HTR-8/SVneo (cell line): ENCODE measurements around the gene NAT9.

ENCODE experiments used
- DNase-seq: peaks from one replicate; pipeline ENCODE4 v3.0.0; 2011; ENCODE audit warnings: low spot score, mixed read lengths; ENCODE audit not compliant: insufficient read length
- FAIRE-seq: peaks from 2 replicates; lab custom pipeline; 2011; peaks lifted over from hg19 to GRCh38; lab: Jason Lieb, UNC

NAT9 gene

DNA sequence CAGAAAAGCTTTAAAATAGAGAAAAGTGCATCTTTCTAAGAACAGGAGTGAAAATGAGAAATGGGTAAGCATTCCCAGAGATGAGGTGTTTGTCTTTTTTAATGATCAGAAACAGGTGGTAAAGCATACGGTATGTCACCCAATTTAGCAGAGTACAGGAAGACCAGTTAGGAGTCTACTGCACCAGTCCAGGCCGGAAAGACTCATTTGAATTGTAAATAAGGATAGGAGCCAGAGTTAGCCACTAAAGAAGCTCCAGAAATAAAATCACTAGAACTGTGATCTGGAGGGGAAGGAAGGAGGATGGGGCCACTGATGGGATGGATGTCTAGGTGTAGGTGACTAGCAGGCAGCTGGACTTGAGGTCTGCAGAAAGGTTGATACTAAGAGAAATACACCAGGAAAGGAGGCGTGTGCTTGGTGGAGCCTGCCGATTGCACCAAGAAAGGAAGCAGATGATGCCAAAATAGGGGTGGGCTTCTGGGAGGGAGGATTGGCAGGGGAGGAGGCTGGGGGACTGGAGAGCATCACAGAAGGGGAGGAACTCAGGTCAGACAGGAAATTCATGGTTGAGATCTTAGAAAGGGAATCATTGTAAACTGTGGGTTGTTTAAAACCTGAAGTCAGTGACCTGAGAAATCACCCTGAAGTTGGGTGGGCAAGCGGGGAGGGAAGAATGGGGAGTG lies 8.1 kb upstream of the NAT9 start:
- FAIRE-seq (no peak), DNase-seq (no peak)

DNA sequence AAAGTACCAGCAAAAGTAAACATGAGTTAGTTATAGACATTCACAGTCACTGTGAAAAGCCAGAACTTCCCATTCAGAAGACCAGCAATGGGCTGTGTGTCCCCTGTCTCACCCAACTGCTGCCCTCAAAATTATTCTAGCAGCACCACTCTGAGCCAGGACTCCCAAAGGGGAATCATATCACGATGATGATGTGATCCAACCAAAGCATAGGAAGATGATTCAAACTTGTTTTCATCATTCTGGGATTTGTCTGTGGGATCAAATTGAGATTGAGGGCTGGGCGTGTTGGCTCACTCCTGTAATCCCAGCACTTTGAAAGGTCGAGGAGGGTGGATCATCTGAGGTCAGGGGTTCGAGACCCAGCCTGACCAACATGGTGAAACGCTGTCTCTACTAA lies 6.4 kb upstream of the NAT9 start:
- no peak for FAIRE-seq
- DNase-seq = no peak

DNA sequence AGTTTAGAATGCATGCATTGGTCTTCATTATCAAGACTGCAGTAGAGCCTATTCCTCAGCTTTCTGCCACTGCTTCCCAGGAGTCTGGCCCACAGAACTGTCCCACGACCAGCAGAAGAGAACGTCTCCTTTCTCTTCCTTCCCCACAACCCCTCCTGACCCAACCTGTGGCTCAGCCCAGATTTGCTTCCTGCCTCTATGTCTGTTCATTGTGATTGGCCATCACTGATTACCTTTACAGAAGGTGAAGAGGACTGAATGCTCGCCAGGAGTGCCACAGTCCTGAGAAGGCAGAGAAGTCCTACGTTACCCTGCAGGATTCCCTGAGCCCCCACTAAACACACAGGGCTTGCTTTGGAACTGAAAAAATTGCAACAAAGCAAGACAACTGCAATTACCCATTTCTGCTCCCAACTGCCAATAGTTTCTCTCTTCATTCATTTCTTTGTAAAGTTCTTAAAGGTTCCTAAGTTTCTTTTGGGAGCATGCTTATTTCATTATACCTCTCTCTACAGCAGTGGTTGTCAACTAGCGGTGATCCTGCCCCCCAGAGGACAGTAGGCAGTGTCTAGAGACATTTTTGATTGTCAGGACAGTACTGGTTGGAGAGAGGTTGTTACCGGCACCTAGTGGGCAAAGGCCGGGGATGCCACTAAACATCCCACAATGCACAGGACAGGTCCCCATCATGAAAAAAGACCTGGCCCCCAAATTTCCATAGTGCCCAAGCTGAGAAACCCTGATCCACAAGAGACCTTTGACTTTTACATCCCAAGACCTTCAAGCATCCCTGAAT lies 4.5 kb upstream of the NAT9 start:
- FAIRE-seq (no peak), DNase-seq (peak; percentile 78)

DNA sequence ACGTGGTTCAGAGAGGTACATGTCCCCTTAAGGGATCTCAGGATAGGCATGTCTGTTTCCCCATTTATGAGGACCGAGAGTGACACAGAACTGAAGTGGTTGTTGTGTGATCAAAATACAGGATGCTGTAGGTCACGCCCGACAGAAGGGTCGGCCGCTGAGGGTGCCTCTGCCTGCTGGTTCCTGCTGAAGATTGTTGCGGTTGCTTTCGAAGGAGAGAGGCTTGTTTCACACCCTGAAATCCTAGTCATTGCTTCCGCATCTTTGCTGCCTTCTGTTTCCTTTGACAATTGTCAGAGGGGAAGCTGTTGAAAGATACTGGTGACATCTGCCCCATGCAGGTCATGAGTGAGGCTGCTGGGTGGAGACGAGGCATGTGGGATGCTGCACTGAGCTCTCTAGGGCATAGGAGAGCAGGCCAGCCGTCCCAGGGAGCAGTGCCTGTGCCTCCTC lies 3.8 kb upstream of the NAT9 start:
- DNase-seq (no peak), FAIRE-seq (no peak)

DNA sequence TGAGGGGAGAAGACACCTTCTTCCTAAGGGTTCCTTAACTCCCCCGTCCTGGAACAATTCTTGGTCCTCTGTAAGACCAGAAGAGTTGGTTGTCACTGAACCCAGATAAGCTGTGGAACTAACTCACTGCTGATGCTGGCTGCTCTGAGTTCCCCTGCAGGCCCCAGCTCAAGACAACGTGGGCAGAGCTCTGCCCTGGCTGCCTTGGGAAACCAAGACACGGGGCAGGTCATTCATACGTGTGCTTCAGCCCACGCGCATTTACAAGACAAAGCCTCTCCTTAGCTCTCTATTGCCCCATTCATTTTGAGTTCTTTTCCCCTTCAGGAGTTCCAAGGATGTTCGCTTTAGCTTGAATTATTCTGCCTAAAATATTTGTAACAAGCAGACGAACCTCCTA lies 3.4 kb upstream of the NAT9 start:
- DNase-seq = no peak
- FAIRE-seq = no peak

DNA sequence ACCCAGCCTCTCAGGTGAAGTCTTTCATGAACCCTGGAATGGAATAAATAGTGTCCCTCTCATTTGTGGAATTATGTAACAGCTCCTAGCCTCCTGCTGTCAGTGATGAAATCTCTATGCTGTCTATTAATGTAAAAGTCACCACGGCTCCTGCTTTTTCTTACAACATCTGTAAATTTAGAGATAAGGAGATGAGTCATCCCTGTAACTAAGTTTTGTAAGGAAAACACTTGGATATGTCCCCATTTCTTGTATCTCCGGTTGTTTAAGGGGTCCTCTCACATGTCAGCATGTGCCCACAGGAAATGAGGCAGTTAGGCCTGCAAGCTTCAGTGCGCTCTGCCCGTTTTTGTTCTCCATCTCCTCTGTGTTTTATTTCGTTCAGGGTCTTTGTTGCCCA lies 2.8 kb upstream of the NAT9 start:
- DNase-seq = no peak
- no peak for FAIRE-seq

DNA sequence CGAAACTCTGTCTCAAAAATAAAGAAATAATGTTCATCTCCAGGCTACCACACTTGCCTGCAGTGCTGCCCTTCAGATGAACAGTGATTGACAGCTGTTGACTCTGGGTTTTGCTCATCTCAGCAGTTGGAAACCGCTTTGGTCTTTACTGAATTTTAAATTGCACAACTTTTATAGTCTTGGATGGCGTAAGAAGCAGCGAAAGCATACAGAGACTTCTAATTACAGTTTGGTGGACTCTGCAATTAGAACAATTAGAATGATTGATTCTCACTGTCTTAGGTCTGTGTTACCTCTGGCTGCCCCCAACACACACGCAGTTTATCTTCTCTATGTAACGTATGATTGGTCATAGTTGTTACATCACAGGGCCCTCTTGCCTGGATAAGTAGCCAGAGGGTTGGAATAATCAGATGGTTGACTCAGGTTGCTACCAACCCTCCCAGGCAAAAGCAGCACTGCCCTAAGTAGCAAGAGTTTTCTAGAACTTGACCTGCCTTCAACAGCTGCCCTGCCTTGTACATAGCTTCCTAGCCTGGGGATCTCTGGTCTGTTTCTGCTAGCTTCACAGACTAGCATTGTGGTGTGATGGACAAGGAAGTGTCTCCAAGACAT lies 1.9 kb upstream of the NAT9 start:
- FAIRE-seq = no peak
- DNase-seq = no peak

DNA sequence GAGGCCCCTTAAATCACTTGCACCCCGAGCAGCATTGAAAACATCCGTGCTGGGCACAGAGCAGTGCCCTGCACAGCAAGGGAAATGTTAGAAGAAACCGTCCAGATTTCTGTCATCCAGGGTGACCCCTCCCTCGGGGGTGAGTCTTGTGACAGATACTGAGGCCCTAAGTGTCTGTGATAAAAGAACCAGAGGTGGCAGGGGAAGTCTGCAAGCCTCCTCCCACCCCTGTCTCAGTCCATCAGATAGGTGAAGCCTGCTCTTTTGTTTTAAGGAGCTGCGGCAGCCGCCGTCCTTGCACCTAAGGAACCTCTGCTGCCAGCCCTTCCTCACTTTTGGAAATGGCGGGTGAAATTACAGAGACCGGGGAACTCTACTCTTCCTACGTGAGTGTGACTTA lies 845 bp upstream of the NAT9 start:
- no peak for DNase-seq
- no peak for FAIRE-seq

DNA sequence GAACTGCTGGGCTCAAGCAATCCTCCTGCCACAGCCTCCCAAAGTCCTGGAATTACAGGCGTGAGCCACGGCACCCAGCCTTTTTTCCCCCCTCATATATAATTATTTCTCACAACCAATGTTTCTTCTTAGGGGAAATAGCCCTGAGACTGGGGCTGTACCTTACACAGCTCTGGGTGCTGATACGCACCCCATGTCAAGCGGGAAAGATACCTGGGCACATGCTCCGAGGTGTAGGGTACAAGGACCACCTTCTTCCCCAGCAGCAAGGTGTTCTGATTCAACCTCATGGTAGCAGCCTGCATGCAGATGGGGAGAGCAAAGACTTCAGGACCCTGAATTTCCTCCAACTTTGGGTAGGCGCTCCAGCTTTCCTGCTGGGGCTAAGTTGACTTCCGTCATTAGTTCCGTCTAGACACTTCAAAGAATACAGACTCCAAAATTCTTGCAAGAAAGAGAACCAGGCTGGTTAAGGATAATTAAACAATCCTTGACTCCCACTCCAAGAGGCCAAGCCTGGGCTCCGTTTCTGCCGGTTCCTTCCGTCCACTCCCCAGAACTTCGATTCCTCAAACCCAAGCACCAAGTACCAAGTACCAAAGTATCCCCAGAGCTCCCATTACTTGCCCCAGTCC lies 619 bp downstream of the NAT9 start:
- DNase-seq (no peak), FAIRE-seq (no peak)

DNA sequence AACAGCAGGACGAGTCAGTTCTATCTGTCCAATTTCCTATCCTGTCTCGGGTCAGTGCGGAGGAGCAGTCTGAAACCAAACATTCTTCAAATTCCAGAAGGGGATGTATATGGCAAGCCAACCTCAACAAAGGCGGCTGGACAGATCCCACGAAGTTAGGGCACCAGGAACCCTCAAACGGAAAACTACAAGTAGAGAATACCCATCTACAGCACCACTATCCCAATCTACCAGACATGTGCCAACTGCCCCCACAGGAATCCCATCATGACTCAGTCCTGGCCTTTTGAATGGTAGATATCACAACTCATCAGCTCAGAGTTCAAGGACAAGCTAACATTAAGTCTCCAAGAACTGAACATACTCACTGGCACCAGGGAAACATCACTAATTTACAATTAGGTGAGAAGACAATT lies 2.3 kb downstream of the NAT9 start:
- DNase-seq (peak; percentile 70), FAIRE-seq (peak; percentile 86)

DNA sequence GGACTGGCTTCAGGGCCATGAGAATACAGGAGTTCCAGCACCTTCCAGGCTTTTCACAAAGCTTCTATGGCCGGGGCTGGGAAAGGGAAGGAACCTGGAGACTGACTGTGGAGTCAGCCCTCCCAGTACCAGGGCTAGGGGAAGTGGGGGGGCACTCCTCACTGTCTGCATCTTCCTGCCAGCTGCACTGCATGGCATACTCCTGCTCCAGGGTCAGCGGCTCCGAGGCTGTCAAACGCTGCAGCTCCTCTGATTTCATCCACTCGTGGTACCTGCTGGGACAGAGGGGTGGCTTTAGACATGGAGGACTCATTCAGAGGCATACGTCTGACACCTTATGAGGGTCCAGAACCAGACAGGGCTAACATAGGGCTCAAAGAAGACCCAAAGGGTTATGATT lies 2.7 kb downstream of the NAT9 start:
- FAIRE-seq = peak; percentile 4
- DNase-seq = no peak

DNA sequence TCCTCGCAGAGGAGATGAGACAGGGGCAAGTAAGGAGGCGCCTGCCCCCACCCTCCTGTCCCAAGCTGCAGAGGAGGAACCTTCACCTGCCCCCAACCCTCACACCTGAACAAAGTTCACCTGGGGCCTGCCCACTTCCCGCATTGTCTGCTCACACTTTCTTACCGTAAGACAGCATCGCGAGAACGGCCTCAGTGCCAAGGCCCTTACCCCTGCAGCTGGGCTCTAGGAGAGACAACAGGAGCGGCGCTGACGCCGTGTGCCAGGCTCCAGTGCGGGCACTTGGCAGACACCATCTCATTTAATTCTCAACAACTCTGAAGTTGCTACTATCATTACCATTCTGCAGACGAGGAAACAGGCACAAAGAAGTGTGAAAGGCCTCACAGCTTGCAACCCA lies 4.1 kb downstream of the NAT9 start:
- FAIRE-seq = no peak
- no peak for DNase-seq

DNA sequence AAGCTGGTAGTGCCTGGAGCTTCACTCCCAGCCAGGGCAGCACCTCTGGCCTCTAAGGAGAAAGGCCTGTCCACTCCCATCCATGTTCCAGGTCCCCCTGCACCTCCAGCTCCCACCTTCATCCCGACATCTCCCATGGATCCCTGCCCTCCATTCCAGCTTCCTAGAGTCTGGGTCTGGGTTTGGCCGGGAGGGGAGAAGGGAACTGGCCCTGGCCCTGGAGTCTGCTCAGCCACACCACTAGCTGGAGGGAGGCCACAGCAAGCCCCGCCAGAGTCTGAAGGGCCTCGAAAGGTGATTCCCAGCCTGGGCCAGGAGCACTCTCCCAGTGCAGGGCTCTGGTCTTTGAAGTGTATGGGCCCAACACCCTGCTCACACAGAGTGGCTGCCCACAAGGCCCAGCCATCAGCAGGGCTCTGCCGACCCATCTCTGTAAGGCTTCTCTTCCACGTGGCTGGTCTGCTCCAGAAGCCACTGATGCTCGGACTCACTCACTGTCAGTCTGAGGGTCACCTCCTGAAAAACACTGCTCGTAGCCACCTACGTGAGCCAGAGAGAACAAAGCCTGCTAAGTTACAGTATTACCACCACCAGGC lies 4.7 kb downstream of the NAT9 start:
- DNase-seq = no peak
- FAIRE-seq = no peak

DNA sequence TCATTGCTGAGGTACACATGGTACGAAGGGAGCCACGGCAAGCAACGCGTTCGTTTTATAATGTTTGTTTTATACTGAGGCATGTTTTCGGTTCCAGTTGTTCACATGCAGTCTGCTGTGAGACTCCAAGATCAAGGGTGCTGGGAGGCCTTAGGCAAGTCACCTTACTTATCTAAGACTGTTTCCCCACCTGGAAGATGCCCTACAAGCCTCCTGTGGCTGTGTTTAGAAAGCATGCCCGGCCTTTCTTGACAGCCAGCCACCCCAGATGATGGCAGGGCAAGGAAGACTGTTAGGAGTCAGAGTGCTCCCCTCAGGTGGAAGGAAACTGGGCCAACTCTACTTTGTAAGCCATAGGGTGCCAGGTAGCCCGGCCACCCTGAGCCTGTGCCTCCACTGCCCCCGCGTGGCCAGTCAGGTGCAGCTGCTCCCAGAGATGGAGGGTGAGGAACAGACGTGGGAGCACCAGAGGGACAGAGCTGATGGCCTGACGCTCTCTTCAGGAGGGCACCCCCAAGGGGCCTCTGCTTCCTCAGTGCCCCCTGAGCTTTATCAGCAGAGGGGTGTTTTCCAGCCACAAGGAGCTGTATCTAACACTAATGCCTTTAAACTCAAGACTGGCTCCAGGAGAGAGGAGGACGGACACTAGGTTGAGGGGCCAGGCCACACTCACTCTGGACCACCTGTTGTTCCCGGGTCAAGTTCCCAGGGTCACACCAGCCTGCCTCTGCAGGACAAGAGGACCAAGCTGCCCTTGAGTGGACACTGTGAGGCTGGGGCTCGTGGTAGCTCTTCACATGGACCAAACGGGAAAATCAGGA lies 5.4 kb downstream of the NAT9 start:
- DNase-seq = peak; percentile 57
- peak; percentile 70 for FAIRE-seq

DNA sequence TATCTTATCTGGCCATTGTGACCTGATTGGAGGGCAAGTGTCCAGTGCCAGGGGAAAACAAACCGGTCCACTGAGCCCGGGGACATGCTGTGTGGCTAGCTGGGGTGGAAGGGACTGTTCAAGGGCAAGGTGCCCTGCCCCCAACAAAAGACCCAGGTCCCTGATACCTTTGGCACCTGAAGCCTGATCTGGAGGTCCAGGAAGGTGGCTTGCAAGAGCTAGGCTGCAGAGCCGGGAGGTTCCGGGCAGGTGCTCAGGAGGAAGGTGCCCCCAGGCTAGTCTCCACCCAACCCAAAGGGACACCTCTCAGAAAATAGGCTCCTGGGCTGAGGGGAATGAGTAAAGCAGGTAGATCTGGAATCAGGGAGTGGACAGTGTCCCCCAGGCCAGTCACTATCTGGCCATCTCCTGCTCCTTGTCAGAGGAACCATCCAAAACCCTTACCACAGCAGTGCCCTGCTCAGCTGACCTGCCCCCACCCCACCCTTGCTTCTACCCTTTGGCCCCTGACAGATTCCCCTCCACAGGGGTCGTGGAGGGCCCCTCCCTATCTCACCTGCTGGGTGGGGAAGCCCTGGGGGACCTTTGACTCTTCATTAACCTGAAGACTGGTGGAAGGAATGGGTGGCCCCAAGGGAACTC lies 6.2 kb downstream of the NAT9 start:
- no peak for DNase-seq
- no peak for FAIRE-seq

DNA sequence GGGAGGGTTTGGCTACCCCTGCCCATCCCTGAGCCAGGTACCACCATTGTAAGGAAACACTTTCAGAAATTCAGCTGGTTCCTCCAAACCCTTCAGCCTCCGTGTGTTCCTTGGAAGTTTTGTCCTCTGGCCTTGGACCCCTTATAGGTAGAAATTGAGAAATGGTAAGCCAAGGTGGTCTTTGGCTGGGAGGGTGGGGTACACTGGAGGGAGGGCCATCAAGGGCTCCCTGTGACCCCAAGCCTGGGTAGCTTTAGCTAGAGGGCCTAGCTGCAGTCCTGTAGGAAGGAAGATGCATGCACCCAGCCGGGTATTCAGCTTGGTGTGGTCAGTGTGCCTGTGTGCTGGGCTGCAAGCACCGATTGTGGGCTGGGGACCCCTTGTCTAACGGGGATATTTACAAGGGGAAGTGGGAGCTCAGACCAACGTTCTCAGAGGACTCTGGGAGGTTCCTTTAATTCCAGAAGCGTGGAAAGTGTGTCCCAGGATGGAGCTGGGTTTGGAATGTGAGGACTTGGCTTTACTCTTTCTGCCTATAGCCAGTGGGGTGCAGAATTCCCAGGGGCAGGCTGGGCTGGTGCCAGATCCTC lies 6.8 kb downstream of the NAT9 start:
- DNase-seq = no peak
- FAIRE-seq = no peak

DNA sequence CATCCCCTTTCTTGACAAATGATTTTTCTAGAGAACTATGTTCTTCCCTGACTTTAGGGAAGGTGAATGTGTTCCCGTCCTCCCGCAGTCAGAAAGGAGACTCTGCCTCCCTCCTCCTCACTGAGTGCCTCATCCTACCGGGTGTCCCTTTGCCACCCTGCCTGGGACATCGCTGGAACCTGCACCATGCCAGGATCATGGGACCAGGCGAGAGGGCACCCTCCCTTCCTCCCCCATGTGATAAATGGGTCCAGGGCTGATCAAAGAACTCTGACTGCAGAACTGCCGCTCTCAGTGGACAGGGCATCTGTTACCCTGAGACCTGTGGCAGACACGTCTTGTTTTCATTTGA lies 7.4 kb downstream of the NAT9 start:
- no peak for DNase-seq
- no peak for FAIRE-seq

DNA sequence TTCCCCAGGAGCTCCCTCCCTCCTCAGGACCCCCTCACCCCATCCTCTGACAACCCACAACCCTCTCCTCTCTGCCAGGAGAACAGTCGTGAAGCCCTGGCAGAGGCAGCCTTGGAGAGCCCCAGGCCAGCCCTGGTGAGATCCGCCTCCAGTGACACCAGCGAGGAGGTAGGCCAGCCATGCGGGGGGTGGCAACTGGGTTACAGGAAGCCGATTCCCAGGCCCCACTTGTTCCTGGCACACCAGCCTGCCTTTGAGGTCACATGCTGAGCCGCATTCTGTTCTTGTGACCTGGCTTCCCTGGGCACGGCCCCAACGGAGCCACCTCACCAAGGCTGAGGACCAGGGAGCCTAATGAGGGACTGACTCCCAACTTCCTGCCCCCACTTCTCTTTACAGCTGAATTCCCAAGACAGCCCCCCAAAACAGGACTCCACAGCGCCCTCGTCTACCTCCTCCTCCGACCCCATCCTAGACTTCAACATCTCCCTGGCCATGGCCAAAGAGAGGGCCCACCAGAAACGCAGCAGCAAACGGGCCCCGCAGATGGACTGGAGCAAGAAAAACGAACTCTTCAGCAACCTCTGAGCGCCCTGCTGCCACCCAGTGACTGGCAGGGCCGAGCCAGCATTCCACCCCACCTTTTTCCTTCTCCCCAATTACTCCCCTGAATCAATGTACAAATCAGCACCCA lies 7.9 kb downstream of the NAT9 start:
- no peak for DNase-seq
- peak; percentile 4 for FAIRE-seq
